SW480 (cell line): ENCODE measurements around the gene FAM83B.

Experiments
- DNase-seq: peaks from one replicate; pipeline ENCODE4 v3.0.0-alpha.2; 2016; ENCODE audit warnings: low spot score

The FAM83B gene

DNA sequence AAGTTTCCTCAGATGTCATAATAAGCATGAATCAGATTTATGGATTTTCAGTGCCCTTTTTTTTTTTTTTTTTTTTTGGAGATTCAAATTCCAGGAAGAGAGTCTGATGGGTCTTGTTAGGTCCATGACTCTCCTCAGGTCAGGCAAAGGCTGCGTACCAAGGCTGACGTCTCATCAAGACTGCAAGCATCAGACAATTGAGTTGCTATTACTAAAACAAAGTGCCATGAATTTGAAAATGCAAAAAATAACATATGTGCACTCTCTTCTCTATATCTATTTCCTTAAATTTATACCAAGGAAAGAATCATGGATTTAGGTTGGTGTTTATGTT lies 134.7 kb downstream of the FAM83B start:
- no peak for DNase-seq

DNA sequence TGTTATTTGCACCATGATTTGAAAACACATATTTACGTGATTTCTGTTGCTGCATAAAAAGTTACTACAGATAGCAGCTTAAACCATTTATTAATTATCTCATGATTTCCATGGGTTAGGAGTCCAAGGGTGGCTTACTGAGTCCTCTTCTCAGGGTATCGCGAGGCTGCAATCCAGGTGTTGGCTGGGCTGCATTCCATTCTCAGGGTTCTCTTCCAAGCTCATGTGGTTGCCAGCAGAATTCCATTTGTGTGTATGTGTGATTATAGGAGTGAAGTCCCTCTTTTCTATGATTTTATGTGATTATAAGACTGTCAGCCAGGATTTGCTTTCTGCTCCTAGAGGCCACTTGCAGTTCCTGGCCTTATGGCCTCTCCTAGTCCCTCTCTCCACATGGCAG lies 135.1 kb downstream of the FAM83B start:
- DNase-seq = no peak

DNA sequence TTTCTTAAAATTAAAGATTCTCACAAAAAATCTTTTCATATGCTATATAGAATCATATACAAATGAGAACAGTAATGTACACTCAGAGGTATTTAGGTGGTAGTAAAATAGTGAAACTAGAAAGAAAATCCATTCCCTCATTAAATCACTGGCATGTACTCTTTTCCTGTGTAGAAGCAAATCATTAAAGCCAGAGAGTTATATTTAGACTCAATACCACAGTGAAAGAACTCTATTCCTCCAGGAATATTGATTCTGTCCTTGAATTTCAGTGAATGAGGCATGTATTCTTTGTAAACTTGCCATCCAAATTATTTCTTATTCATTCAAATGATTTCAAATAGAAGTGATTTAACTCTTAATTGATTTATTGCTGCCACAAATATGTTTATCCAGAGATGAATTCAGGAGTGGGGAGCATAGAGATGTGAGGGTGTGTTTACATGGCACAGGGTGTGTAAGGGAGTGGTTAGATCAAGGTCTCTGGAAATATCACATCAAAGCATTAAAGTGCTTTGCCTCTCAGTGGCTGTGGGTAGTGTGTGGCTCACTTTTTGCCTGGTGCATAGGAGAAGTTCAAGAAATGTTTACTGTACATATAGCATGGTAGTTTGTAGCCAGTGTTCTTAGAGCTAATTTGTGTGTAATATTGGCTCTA lies 141.2 kb downstream of the FAM83B start:
- DNase-seq = peak; percentile 93

DNA sequence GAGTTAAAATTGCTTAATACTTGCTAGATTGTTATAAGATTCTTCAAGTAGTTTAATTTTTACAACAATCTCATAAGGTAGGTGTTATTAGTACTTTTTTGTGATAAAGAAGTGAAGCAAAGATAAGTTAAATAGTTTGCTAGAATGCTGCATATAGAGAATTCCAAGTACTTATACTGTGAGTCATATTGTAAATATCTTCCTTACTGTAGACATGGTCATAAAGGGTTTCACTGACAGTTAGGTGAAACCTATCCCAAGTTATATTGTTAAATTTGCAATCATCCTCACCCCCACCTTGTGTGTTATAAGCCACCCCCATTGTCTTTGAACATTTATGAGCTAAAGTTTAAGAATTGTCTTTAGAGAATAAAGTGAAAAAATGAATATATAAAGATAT lies 142.0 kb downstream of the FAM83B start:
- DNase-seq = peak; percentile 52

DNA sequence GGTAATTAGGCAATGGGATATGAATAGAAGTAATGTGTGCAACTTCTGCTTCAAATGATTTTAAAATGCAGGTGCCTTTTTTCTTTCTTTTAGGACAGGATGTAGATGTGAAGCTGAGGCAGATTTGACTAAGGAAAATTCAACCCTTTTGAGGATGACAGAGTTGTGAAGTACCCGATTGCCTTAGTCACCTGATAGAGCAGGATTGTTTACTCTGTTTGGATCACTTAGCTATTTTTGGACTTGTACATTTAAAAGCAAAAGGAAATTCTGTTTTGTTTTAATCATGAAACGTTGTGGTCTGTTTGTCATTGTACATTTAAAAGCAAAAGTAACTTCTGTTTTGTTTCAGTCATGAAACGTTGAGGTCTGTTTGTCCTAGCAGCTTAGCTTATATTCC lies 143.4 kb downstream of the FAM83B start:
- DNase-seq = no peak
